ENCODE measurements around the gene THSD7B.

Gene THSD7B

DNA sequence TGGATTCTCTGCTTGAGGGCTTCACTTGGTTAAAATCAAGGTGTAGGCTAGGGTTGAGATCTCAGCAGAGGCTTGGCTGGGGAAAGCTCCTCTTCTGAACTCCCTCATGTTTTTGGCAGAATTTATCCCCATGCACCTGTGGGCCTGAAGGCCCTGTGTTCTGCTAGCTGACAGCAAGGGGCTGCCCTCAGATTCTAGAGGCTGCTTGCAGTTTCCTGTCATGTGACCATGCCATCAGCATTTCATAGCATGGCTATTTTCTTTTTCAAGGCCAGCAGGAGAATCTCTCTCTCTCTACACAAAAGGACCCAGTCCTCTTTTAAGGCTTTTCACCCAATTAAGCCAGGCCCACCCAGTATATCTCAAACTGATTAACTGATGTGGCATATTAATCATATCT, 684.1 kb downstream of the THSD7B start:
- TF ChIP-seq, protein P1, sequence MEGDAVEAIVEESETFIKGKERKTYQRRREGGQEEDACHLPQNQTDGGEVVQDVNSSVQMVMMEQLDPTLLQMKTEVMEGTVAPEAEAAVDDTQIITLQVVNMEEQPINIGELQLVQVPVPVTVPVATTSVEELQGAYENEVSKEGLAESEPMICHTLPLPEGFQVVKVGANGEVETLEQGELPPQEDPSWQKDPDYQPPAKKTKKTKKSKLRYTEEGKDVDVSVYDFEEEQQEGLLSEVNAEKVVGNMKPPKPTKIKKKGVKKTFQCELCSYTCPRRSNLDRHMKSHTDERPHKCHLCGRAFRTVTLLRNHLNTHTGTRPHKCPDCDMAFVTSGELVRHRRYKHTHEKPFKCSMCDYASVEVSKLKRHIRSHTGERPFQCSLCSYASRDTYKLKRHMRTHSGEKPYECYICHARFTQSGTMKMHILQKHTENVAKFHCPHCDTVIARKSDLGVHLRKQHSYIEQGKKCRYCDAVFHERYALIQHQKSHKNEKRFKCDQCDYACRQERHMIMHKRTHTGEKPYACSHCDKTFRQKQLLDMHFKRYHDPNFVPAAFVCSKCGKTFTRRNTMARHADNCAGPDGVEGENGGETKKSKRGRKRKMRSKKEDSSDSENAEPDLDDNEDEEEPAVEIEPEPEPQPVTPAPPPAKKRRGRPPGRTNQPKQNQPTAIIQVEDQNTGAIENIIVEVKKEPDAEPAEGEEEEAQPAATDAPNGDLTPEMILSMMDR (IDR thresholded peaks at IDR 0.05): no peak

DNA sequence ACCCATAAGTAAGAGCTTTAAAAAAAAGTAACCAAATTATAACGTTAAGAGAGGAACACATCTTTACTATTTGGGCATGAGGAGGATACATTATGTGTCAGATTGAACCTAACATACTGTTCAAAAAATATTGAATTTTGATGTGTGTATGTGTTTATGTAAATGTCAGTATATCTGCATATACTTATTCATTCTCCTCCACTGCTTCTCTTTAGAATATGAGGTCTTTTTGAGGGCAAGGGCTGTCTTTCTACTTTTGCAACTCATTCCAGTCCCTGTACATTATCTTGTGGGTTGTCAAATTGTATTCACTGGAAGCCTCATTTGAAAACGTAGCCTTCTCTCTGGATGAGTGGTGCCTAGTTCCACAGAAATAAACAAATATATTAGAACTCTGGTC, 689.5 kb downstream of the THSD7B start:
- TF ChIP-seq, protein P1 (IDR thresholded peaks at IDR 0.05): no peak

DNA sequence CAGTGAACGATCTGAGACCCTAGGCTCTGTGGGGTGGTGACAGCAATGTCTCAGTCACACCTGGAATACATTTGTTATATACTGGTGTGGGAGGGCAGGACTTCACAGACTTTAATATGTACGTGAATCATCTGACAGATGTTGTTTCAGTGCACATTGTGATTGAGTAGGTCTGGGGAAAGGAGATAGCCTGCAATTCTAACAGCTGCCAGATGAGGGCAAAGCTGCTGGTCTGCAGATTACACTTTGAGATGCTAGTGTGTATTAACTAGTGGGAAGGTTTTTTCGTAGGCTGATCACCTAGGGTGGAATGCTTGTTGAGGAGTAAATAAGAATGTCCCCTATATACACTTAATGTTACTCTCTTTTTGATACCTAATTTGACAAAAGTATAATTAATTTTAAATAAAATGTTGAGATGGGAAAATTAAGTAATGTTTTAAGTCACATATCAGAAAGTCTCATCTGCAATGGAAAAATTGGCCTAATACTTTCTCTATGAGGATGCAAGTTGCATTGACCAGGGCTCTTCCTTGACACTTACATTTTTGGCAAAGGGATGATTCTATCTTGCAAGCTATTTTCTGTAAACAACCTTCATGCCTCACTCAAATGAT, 702.0 kb downstream of the THSD7B start:
- TF ChIP-seq, protein P1 (IDR thresholded peaks at IDR 0.05): peak; percentile 77

DNA sequence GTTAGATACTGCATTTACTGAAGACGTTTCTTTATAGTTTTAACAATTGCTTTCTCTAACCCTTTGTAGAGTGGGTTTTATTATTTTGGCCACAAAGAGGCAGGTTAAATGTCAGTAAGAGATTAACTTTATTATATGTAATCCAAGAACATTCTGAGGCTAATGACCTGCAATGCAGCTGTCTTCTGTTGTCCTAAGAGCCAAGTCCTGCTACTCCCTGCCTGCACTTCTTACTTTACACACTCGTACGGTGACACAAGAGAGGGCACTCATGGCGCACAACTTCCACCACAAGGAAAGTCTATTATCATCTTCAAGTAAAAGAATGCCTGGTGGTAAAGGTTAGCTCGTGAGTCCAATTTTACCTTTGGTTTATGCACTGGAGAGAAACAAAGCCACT, 727.9 kb downstream of the THSD7B start:
- TF ChIP-seq, protein P1 (IDR thresholded peaks at IDR 0.05): no peak

DNA sequence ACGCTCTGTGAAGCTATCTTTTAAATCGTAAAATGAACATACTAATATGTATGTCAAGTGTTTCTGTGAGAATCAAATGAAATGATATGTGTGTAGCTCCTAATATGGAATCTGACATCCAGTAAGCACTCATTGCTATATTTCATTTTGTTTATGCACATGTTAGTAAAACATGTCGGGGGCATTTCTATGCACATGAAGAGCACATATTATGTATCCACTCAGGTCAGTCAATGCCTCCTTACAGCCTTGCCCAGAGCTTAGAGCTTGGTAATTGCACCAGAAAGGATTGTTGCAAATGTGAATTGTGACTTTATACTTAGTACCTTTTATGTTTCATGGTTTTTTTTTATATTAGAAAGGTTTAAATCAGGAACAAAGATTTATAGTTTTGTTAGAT, 735.3 kb downstream of the THSD7B start:
- TF ChIP-seq, protein P1 (IDR thresholded peaks at IDR 0.05): no peak

DNA sequence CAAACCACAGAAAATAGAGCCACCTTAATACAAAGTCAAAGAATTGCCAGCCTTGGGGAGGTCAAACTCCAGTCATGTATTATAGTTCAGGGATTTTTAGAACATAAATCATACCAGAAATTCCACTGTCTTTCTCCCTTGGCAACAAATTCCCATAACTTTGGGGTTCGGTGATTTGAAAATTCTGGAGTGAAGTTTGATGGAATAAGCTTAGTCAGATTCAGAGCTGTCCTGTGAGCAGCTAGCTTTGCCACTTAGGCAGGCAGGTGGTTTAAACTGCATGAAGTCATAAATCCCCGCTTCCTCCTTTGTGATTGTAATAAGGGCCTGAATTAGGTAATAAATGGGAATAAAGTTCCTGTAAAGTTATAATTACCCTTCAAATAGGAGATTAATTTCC, 741.9 kb downstream of the THSD7B start:
- TF ChIP-seq, protein P1 (IDR thresholded peaks at IDR 0.05): no peak

DNA sequence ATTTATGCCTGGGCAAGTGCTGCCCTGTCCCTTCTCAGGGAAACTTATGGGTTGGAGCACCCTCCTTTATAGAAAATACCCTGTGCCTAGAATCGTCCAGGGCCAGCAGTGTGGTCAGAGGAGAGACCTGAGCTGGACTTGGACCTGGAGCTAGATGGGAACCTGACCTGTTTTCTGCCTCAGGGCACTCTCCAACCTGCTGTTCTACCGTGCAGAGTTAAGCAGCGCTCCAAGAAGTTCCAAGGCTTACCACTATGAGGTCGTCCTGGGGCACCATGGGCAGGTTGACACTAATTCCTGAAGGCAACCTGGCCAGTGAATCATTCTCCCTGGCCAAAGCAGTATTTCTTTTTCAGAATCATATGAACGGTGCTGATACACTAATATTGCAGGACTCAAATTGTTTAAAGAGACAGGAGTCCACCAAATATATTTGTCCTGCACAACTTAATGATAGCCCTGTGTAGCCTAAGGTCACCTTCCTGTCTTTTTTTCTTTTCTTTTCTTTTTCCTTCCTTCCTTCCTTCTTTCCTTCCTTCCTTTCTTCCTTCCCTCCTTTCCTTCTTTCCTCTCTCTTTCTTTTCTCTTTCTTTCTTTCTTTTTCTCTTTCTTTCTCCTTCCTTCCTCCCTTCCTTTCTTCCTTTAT, 743.5 kb downstream of the THSD7B start:
- TF ChIP-seq, protein P1 (IDR thresholded peaks at IDR 0.05): no peak
